A549 (cell line): ENCODE results near the gene TENT5A.

Experiments used
- BHLHE40 ChIP-seq: IDR thresholded peaks from 2 replicates; pipeline ENCODE4 v1.6.1; 2012; ENCODE audit warnings: low read depth, low read length, inconsistent platforms
- CHD2 ChIP-seq: fragments of 150-350 bp; IDR thresholded peaks from 2 replicates; pipeline ENCODE4 v1.6.1; 2014; ENCODE audit warnings: low read length; ENCODE audit not compliant: partially characterized antibody
- EP300 ChIP-seq, 2 experiments: fragments of >200 bp; sonication (Bioruptor Twin); formaldehyde crosslinking; IDR thresholded peaks; 2 replicates in 1 of 2; 3 replicates in 1 of 2; pipeline ENCODE4 v1.6.1; 2016 to 2017
- FOSB ChIP-seq: fragments of 250-450 bp; sonication (Bioruptor Pico); IDR thresholded peaks from 2 replicates; pipeline ENCODE4 v1.5.0; 2020; ENCODE audit warnings: mild to moderate bottlenecking, moderate library complexity
- KDM5A ChIP-seq: fragments of 200-600 bp; sonication (generic); IDR thresholded peaks from 2 replicates; pipeline ENCODE4 v1.6.1; 2016; ENCODE audit warnings: antibody characterized with exemption, mild to moderate bottlenecking
- NPAS2 ChIP-seq: fragments of 250-450 bp; sonication (Bioruptor Pico); IDR thresholded peaks from 2 replicates; pipeline ENCODE4 v1.8.0; 2022; ENCODE audit warnings: mild to moderate bottlenecking, moderate library complexity, borderline replicate concordance
- POLR2A ChIP-seq: IDR thresholded peaks from 2 replicates; pipeline ENCODE4 v1.6.1; 2012; ENCODE audit warnings: mild to moderate bottlenecking, low read length
- RCOR1 ChIP-seq: fragments of 150-350 bp; IDR thresholded peaks from 2 replicates; pipeline ENCODE4 v1.6.1; 2014; ENCODE audit warnings: antibody characterized with exemption, low read length, low read depth
- SMC3 ChIP-seq: fragments of >200 bp; sonication (Bioruptor Twin); formaldehyde crosslinking; IDR thresholded peaks from 3 replicates; pipeline ENCODE4 v1.6.1; 2018; ENCODE audit warnings: inconsistent platforms
- TF ChIP-seq, protein P1 (sequence below): fragments of >200 bp; sonication (Bioruptor Twin); formaldehyde crosslinking; IDR thresholded peaks from 3 replicates; pipeline ENCODE4 v1.5.1; 2016
- TF ChIP-seq, protein P2 (sequence below): IDR thresholded peaks from 2 replicates; pipeline ENCODE4 v1.6.1; 2012

DNA sequence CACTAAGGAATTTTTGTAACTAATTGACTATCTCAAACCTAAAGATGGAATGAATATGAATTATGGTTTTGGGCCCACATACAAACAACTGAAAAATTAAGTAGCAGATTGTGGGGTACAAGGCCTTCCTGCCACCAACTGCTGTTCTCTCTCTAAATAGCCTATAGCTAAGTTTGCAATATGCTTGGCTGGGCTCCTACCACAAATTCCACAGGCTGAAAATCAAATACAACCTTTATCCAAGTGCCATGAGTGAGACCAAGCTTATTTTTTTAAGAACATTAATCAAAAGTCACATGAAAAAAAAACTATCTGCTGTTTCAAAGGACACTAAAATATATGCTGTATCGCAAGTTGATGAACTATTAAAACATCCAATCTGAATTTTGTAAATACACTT, 52.1 kb downstream of the TENT5A start:
- TF ChIP-seq BHLHE40 = no peak
- TF ChIP-seq RCOR1 = no peak
- no peak for TF ChIP-seq SMC3
- TF ChIP-seq FOSB (CRISPR knock-in tag) = no peak
- no peak for TF ChIP-seq EP300 (IDR thresholded peaks at IDR 0.05)
- no peak for TF ChIP-seq CHD2
- TF ChIP-seq, protein P1, sequence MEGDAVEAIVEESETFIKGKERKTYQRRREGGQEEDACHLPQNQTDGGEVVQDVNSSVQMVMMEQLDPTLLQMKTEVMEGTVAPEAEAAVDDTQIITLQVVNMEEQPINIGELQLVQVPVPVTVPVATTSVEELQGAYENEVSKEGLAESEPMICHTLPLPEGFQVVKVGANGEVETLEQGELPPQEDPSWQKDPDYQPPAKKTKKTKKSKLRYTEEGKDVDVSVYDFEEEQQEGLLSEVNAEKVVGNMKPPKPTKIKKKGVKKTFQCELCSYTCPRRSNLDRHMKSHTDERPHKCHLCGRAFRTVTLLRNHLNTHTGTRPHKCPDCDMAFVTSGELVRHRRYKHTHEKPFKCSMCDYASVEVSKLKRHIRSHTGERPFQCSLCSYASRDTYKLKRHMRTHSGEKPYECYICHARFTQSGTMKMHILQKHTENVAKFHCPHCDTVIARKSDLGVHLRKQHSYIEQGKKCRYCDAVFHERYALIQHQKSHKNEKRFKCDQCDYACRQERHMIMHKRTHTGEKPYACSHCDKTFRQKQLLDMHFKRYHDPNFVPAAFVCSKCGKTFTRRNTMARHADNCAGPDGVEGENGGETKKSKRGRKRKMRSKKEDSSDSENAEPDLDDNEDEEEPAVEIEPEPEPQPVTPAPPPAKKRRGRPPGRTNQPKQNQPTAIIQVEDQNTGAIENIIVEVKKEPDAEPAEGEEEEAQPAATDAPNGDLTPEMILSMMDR = no peak
- TF ChIP-seq POLR2A = no peak
- TF ChIP-seq, protein P2, sequence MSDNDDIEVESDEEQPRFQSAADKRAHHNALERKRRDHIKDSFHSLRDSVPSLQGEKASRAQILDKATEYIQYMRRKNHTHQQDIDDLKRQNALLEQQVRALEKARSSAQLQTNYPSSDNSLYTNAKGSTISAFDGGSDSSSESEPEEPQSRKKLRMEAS = no peak
- no peak for TF ChIP-seq KDM5A
- no peak for TF ChIP-seq NPAS2
